ENCODE measurements around the gene CYB5R4.

DNA sequence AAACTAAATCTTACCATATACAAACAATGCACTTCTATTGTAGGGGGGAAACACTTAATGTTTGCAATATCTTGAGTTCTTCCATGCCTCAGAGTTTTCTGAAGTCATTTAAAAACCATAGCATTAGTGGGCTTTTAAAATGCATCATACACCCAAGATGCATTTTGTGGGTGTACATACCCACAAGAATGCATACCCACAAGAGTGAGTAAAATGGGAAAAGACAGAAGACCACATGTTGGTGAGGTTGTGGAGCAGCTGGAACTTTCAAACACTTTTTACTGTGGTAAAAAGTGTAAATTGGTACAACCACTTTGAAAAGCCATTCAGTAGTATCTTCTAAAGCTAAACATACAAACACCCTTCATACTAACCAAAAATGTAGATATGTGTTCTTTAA, 57.5 kb downstream of the CYB5R4 start:
- TF ChIP-seq, protein P1, sequence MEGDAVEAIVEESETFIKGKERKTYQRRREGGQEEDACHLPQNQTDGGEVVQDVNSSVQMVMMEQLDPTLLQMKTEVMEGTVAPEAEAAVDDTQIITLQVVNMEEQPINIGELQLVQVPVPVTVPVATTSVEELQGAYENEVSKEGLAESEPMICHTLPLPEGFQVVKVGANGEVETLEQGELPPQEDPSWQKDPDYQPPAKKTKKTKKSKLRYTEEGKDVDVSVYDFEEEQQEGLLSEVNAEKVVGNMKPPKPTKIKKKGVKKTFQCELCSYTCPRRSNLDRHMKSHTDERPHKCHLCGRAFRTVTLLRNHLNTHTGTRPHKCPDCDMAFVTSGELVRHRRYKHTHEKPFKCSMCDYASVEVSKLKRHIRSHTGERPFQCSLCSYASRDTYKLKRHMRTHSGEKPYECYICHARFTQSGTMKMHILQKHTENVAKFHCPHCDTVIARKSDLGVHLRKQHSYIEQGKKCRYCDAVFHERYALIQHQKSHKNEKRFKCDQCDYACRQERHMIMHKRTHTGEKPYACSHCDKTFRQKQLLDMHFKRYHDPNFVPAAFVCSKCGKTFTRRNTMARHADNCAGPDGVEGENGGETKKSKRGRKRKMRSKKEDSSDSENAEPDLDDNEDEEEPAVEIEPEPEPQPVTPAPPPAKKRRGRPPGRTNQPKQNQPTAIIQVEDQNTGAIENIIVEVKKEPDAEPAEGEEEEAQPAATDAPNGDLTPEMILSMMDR (conservative IDR thresholded peaks at IDR 0.05 in 1 of 2, IDR thresholded peaks at IDR 0.05 in 1 of 2; ENCODE audit: extremely low read depth in 1 of 2, insufficient read depth in 1 of 2, low read depth in 1 of 2, low read length in 2 of 2) = no peak
- no peak for TF ChIP-seq EZH2 (IDR thresholded peaks at IDR 0.05; ENCODE audit: borderline replicate concordance, low read length)
